AG09319 (cell line): Measurements from ENCODE around the gene KNDC1.

Experiments
- DNase-seq: peaks from one replicate; pipeline ENCODE4 v3.0.0-alpha.2; 2010; ENCODE audit warnings: low read depth; ENCODE audit errors: extremely low read depth
- TF ChIP-seq, protein P1 (sequence below): IDR thresholded peaks from 2 replicates; pipeline ENCODE4 v1.5.1; 2011; ENCODE audit warnings: low read depth, mild to moderate bottlenecking, inconsistent platforms, low read length, moderate library complexity

Gene KNDC1

GRCh38 chr10:133251388-133252222, 91.6 kb downstream of the KNDC1 start:
- DNase-seq, result no peak
- TF ChIP-seq, protein P1, sequence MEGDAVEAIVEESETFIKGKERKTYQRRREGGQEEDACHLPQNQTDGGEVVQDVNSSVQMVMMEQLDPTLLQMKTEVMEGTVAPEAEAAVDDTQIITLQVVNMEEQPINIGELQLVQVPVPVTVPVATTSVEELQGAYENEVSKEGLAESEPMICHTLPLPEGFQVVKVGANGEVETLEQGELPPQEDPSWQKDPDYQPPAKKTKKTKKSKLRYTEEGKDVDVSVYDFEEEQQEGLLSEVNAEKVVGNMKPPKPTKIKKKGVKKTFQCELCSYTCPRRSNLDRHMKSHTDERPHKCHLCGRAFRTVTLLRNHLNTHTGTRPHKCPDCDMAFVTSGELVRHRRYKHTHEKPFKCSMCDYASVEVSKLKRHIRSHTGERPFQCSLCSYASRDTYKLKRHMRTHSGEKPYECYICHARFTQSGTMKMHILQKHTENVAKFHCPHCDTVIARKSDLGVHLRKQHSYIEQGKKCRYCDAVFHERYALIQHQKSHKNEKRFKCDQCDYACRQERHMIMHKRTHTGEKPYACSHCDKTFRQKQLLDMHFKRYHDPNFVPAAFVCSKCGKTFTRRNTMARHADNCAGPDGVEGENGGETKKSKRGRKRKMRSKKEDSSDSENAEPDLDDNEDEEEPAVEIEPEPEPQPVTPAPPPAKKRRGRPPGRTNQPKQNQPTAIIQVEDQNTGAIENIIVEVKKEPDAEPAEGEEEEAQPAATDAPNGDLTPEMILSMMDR, result no peak

DNA sequence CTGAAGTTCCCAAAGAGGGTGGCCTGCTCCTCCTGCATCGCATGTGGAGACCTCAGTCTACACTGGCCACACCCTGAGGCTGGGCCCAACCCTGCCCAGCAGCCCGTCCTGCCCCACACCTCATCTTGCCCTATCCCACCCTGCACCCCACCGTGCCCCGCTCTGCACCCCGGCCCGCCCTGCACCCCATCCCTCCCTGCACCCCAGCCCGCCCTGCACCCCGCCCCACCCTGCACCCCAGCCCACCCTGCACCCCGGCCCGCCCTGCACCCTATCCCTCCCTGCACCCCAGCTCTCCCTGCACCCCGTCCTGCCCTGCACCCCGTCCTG, 92.2 kb downstream of the KNDC1 start:
- no peak for DNase-seq

DNA sequence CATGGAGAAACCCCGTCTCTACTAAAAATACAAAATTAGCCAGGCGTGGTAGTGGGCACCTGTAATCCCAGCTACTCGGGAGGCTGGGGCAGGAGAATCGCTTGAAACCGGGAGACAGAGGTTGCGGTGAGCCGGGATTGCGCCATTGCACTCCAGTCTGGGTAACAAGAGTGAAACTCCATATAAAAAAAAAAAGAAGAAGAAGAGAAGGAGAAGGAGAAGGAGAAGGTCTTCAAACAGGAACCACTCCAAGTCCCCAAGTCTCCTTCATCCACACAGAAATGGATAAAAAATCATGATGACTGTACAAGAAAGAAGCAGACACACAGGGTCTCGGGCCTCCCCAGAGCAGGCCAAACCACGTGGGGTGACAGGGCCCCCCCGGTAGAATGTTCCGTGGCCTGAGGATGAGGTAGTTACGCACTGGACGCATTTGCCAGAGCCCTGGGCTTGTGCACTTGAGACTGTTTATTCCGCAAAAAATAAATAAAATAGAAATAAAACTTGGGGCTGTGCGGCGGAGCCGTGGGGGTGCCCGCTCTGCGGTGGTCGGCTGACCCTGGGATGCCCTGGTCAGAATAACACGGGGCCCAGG, 93.4 kb downstream of the KNDC1 start:
- DNase-seq, result no peak

More for the DNA sequence above, 92.2 kb downstream of the KNDC1 start:
- TF ChIP-seq, protein P1, result no peak

DNA sequence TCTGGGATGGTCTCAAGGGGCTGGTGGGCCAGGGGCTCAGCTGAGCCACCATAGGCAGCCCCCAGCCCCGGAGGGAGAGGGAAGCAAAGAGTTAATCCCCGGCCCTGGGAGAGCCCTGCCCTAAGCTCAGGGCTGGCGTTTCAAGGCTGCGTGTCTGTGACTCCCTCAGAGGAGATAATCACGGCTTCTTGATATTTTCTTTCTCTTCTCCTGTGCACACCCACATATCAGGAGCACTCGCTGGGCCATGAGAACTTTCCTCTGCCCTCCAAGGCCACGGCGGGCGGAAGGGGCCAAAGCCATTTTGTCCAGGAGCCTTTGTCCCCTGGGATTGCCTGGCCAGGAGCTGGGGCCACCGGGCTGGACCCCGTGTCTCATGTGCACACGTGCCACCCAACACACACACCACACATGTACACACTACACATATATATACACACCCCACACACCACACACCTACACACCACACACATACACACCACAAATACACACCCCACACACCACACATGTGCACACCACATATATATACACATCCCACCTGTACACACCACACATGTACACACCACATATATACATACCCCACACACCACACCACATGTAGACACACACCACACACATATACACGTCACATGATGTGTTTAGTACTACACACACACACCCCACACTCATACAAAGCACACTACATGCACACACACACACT, 94.6 kb downstream of the KNDC1 start:
- TF ChIP-seq, protein P1, result no peak
- DNase-seq, result no peak

More for the DNA sequence above, 93.4 kb downstream of the KNDC1 start:
- TF ChIP-seq, protein P1, result no peak

DNA sequence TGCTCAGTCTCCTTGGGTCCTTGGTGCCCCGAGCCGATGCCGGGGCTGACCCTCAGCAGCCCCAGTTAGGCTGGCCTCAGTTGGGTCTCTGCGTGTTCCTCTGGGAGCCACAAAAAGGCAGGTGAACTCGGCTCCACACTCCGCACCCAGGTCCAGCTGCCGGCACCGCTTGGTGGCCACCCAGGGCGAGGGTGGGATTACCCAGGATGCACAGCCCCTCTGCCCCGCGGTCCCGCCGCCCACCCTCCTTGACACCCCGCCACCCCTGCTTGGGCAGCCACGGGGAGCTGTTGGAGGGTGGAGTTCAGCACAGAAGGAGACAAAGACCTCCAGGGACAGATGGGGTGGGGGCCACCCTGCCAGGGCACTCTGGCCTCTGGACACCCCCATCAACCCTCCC, 95.3 kb downstream of the KNDC1 start:
- TF ChIP-seq, protein P1, result no peak
- no peak for DNase-seq

DNA sequence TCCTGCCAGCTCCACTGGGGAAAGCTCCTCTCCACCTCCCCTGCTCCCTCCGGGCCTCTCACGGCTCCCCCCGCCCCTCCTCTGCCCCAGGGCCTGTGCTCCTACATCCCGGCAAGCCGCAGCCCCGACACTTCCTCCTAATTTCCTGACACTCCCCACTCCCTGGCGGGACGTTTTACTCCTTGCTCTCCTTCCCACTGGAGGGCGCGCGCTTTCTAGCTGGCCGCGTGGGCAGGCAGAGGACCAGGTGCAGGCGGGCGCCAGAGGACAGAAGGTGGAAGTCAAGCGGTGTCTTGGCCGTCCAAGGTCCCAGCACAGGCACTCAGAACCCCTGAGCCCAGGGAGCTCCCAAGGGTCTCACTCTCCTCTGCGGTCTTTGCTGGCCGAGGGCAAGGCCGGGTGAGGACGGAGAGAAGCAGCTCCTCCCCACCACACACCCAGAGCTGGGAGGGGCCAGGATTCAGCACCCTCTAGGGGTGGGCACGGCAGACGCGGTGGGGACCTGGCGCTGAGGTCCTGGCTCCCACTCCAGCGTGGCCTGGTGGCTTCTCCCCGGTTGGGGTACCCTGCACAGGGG, 97.6 kb downstream of the KNDC1 start:
- TF ChIP-seq, protein P1, result peak; percentile 10; the same call in 1 of the 2 replicates

More for the DNA sequence above, 97.6 kb downstream of the KNDC1 start:
- no peak for DNase-seq
